ACC112 (cell line): Measurements from ENCODE around the gene CLEC18A.
"Not testable (repeated sequence)": the region's sequence is repeated elsewhere in the genome, so short reads cannot be mapped to it uniquely, and the experiment has no call there.

Experiments
- H2AFZ ChIP-seq: fragments of 200-600 bp; sonication (generic); one replicate; pipeline ENCODE4 v1.6.0; 2017; ENCODE audit warnings: antibody characterized with exemption, low read length; ENCODE audit not compliant: unreplicated experiment
- H3K27ac ChIP-seq: fragments of 200-600 bp; sonication (generic); 2 replicates; pipeline ENCODE4 v1.5.1; 2014; ENCODE audit warnings: low read depth, mild to moderate bottlenecking, antibody characterized with exemption, low read length, moderate library complexity
- H3K27me3 ChIP-seq: fragments of 200-600 bp; sonication (generic); 2 replicates; pipeline ENCODE4 v1.6.1; 2014; ENCODE audit warnings: mild to moderate bottlenecking, antibody characterized with exemption, low read length, moderate library complexity, mixed read lengths; ENCODE audit not compliant: insufficient read depth
- H3K36me3 ChIP-seq: fragments of 200-600 bp; sonication (generic); 2 replicates; pipeline ENCODE4 v1.6.1; 2016; ENCODE audit warnings: mild to moderate bottlenecking, antibody characterized with exemption, low read length, moderate library complexity, mixed read lengths; ENCODE audit not compliant: insufficient read depth
- H3K4me1 ChIP-seq: fragments of 200-600 bp; sonication (generic); one replicate; pipeline ENCODE4 v1.6.1; 2016; ENCODE audit warnings: low read length, mixed read lengths; ENCODE audit not compliant: insufficient read depth, unreplicated experiment, control insufficient read depth
- H3K4me3 ChIP-seq: fragments of 200-600 bp; sonication (generic); 2 replicates; pipeline ENCODE4 v1.5.1; 2014; ENCODE audit warnings: mild to moderate bottlenecking, low read depth, low read length
- H3K79me2 ChIP-seq: fragments of 200-600 bp; sonication (generic); one replicate; pipeline ENCODE4 v1.6.0; 2016; ENCODE audit warnings: low read length; ENCODE audit not compliant: control insufficient read depth, unreplicated experiment, insufficient read depth

The CLEC18A gene

GRCh38 chr16:69952116-69952515 is 982 bp downstream of the CLEC18A start:
- H2AFZ ChIP-seq, H3K36me3 ChIP-seq, H3K4me3 ChIP-seq, H3K27me3 ChIP-seq, H3K27ac ChIP-seq, H3K4me1 ChIP-seq, H3K79me2 ChIP-seq: not testable (repeated sequence)

DNA sequence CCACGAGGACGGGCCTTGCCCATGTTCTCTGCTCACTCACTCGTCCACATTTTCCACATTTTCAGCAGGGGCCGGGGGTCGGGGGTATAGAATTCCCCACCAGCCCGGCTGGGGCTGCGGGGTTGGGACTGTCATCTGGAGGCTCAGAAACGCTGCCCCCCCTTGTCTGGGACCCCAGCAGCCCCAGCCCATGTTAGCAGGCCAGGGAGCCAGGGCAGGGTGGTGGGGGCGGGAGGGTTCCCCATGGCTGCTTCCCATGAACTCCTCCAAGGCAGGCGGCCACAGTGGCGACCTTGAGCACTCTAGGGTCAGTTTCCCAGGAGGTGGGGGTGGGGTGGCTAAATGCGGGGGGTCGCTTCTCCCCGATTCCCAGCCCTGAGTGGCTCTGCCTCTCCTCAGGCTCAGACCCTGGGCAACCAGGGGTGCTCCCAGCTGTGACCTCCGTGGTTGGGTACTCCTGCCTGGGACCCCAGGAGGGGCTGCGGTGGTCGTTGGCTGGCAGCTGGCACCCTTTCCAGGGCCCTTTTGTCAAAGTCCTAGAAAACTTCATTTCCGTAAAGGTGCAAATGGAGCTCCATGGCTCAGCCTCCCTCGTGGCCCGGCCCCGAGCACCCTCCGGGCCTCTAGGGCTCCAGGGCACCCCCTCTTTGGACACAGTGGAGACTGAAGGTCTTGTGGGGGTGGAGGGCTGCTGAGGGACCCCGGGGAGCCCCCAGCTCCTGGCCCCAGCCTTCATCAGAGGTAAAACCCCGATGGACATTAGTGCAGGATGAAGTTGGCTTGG is 1.6 kb downstream of the CLEC18A start:
- not testable (repeated sequence) for H3K79me2 ChIP-seq, H3K4me1 ChIP-seq, H3K27me3 ChIP-seq, H3K36me3 ChIP-seq, H2AFZ ChIP-seq, H3K4me3 ChIP-seq, H3K27ac ChIP-seq

DNA sequence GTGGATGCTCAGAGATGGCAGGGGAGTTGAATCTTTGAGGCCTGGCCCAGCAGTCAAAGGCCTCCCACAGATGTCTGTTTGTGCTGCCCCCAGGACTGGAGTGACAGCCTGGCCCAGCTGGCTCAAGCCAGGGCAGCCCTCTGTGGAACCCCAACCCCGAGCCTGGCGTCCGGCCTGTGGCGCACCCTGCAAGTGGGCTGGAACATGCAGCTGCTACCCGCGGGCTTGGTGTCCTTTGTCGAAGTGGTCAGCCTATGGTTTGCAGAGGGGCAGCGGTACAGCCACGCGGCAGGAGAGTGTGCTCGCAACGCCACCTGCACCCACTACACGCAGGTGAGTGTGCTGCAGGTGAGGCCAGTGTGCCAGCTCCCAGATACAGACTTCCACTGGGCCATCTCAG is 3.1 kb downstream of the CLEC18A start:
- not testable (repeated sequence) for H2AFZ ChIP-seq, H3K27me3 ChIP-seq, H3K36me3 ChIP-seq, H3K4me3 ChIP-seq, H3K79me2 ChIP-seq, H3K4me1 ChIP-seq, H3K27ac ChIP-seq

DNA sequence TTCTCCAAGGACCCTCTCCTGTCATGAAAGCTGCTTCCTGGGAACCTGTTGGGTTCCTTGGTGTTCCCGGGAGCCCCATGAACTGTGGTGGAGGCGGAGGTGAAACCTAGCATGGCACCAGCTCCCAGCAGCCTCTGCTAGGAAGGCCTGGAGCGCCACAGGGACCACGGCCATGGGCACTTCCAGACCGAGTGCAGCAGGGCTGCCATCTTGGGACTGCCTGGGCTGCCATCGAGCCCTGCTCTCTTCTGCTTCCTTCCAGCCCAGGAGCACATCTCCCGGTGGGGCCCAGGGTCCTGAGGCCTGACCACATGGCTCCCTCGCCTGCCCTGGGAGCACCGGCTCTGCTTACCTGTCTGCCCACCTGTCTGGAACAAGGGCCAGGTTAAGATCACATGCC is 12.2 kb downstream of the CLEC18A start:
- not testable (repeated sequence) for H3K4me3 ChIP-seq, H3K36me3 ChIP-seq, H2AFZ ChIP-seq, H3K27ac ChIP-seq, H3K27me3 ChIP-seq, H3K79me2 ChIP-seq, H3K4me1 ChIP-seq

DNA sequence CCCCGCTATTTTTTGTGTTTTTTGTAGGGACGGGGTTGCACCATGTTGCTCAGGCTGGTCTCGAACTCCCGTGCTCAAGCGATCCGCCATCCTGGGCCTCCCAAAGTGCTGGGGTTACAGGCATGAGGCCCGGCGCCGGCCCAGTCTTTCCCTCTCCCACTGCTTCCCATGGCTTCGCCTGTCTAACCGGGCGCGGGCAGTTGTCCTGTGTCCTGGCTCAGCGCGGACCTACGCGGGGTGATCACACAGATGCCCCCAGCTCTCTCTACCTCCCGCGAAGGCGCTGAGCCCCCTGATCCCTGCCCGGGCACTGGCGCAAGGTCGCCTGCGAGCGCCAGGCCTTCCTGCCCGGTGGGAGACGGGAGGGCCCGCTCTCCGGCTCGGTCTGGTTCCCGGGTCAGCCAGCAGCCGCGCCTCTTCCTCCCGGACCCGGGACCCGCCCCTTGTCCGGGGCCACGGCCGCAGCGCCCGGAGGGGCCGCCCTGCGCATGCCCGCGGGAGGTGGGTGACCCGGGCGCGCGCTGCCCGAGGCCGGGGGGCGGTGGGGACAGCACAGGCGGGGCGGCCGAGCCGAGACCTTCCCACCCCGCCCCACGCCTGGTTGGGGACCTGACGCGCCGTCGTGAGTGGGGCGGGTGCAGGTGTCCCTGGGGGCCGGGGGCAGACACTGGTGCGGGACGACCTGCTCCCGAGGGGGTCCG is 14.0 kb downstream of the CLEC18A start:
- H3K36me3 ChIP-seq, H3K79me2 ChIP-seq, H2AFZ ChIP-seq, H3K27ac ChIP-seq, H3K27me3 ChIP-seq, H3K4me1 ChIP-seq: not testable (repeated sequence)
- peak overlapping the region; percentile 65 for H3K4me3 ChIP-seq

GRCh38 chr16:69965661-69966054 is 14.5 kb downstream of the CLEC18A start:
- H3K27me3 ChIP-seq, H3K27ac ChIP-seq, H2AFZ ChIP-seq, H3K36me3 ChIP-seq, H3K79me2 ChIP-seq, H3K4me1 ChIP-seq: not testable (repeated sequence)
- peak overlapping the region; percentile 65 for H3K4me3 ChIP-seq

GRCh38 chr16:69967688-69968087 is 16.6 kb downstream of the CLEC18A start:
- not testable (repeated sequence) for H3K4me3 ChIP-seq, H3K4me1 ChIP-seq, H3K27ac ChIP-seq, H3K27me3 ChIP-seq, H3K36me3 ChIP-seq, H2AFZ ChIP-seq, H3K79me2 ChIP-seq

- not testable (repeated sequence) for H3K4me3 ChIP-seq, H3K27ac ChIP-seq, H2AFZ ChIP-seq, H3K27me3 ChIP-seq, H3K36me3 ChIP-seq, H3K79me2 ChIP-seq, H3K4me1 ChIP-seq
Measured at GRCh38 chr16:69968125-69968524, 17.0 kb downstream of the CLEC18A start.

- H3K27ac ChIP-seq, H3K36me3 ChIP-seq, H2AFZ ChIP-seq, H3K79me2 ChIP-seq, H3K4me1 ChIP-seq, H3K27me3 ChIP-seq, H3K4me3 ChIP-seq: not testable (repeated sequence)
Measured at GRCh38 chr16:69969657-69970056, 18.5 kb downstream of the CLEC18A start.

GRCh38 chr16:69972120-69972519 is 21.0 kb downstream of the CLEC18A start:
- H3K79me2 ChIP-seq, H3K27ac ChIP-seq, H2AFZ ChIP-seq, H3K4me1 ChIP-seq, H3K27me3 ChIP-seq, H3K4me3 ChIP-seq, H3K36me3 ChIP-seq: not testable (repeated sequence)

DNA sequence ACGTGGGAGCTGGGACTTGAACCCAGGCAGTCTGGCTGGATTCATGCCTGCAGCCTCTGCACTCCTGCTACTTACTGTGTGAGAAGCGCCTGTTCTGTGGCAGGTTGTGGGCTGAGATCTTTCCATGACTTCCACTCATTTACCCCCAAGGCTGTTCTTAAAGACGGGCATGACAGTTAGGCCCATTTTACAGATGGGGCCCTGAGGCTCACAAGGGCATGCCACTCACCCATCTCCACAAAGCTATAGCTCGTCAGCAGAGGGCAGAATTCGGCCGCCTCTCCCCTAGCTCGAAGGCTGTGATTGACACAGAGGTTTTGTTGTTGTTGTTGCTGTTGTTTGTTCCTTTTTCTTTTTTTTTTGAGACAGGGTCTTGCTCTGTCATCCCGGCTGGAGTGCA is 21.8 kb downstream of the CLEC18A start:
- H3K36me3 ChIP-seq, H3K4me3 ChIP-seq, H3K27ac ChIP-seq, H3K79me2 ChIP-seq, H3K4me1 ChIP-seq, H3K27me3 ChIP-seq, H2AFZ ChIP-seq: not testable (repeated sequence)
